IPS-20b (cell line): ENCODE data around the gene RBM7.

Experiments
- H3K27ac ChIP-seq: one replicate; pipeline ENCODE4 v1.5.1; 2013; ENCODE audit warnings: low read length
- H3K27me3 ChIP-seq: 2 replicates; pipeline ENCODE4 v1.6.1; 2013; ENCODE audit warnings: mild to moderate bottlenecking, low read length, inconsistent platforms; ENCODE audit not compliant: insufficient read depth
- H3K36me3 ChIP-seq: 2 replicates; pipeline ENCODE4 v1.6.1; 2013; ENCODE audit warnings: low read depth, mild to moderate bottlenecking, inconsistent platforms, low read length, moderate library complexity; ENCODE audit not compliant: insufficient read depth
- H3K4me1 ChIP-seq: 2 replicates; pipeline ENCODE4 v1.6.1; 2013; ENCODE audit warnings: mild to moderate bottlenecking, control low read depth, inconsistent platforms, low read length, moderate library complexity; ENCODE audit not compliant: insufficient read depth
- H3K4me3 ChIP-seq: 2 replicates; pipeline ENCODE4 v1.5.1; 2013; ENCODE audit warnings: mild to moderate bottlenecking, low read length, inconsistent platforms
- H3K9ac ChIP-seq: 2 replicates; pipeline ENCODE4 v1.6.1; 2013; ENCODE audit warnings: low read depth, mild to moderate bottlenecking, inconsistent platforms, low read length, moderate library complexity
- H3K9me3 ChIP-seq: 2 replicates; pipeline ENCODE4 v1.6.1; 2013; ENCODE audit warnings: mild to moderate bottlenecking, low read depth, low read length, inconsistent platforms; ENCODE audit not compliant: insufficient read depth

The RBM7 gene

DNA sequence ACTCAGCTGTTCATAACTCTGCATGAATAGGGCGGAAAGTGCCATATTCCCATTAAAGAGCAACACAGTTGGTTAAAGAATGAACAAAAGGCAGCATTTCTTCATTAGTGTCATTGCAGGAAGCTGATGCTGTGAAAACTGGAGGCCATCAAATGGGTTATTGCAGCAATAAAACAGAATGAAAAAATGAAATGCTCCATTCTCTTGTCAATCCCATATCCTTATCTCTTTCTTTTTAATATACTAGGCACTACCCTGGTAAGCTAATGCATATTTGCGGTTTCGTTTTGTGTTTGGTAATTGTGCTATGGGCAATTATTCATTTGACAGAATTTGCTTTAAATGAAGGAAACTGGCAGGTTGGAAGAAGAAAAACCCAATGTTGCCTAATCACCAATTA, 25.4 kb upstream of the RBM7 start:
- Histone ChIP-seq H3K9ac (no peak overlapping the region), H3K36me3 (no peaks in the 10 kb centered on the region), H3K9me3 (no peaks in the 10 kb centered on the region), H3K4me1 (peaks cover 4% of the 10 kb centered on the region), H3K27me3 (no peaks in the 10 kb centered on the region), H3K4me3 (no peak overlapping the region), H3K27ac (no peak overlapping the region)

DNA sequence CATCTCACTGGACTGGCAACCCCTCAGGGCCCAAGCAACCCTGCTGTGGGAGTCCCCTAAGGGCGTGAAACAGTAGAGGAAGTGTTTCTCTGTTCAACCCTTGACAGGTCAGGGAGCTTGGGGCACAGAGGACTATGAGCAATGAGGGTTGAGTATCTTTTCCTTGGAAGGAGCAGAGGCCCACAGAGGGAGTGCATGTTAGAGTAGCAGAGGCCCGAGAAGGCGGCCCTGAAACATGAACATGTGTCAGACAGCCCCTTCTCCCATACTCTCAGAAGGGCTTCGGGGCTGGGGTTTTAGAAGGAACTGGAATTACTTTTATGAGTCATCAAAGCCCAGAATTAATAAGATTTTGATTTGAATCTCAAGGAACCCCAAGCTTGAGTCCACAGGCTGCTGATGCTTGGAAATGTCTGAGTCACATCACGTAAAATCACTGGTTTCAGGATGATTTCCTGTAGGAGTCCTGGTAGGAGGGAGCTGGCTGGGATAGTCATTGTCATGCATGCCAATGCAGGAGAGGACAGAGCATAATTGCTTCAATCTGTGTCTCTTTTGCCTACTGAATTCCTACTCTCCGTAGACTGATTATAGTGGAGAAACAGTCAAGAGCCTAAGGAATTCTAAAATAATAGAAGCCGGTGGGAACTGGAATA, 22.7 kb upstream of the RBM7 start:
- H3K27ac ChIP-seq, result no peak overlapping the region
- no peak overlapping the region for H3K4me3 ChIP-seq

DNA sequence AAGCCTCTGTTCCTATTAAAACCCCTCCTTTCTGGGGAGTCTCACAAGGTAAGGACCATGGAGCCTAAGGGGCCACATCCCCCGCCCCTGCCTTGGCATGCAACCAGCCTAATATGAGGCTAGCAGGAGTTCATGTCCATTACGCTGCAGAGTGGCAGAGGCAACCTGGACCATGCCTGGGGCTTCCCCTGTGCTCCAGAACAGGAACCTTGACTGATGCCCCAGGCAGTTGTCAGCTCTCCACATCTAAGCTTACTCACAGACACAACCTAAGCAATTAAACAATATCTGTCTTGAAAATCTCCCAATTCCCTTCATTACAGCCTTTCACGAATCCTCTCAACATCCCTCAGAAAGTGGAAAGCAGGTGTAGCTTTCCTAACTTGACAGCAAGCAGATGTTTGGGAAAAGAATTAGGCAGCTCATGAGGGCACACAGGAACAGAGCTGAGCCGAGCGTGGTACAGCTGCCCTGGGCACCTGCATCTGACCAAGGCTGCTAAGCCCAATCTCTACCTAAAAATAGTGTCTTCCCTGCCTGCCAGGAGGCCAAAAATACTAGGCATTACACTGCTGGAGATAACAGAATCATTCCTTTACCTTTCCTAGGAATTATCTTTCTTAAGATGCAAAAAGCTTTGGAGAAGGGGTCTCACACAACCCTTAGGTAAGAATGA, 20.9 kb upstream of the RBM7 start:
- Histone ChIP-seq H3K27ac (no peak overlapping the region), H3K4me1 (peaks cover 4% of the 10 kb centered on the region), H3K36me3 (no peaks in the 10 kb centered on the region), H3K9me3 (no peaks in the 10 kb centered on the region), H3K9ac (no peak overlapping the region), H3K27me3 (no peaks in the 10 kb centered on the region), H3K4me3 (no peak overlapping the region)

More for the DNA sequence above, 22.7 kb upstream of the RBM7 start:
- Histone ChIP-seq H3K36me3 (no peaks in the 10 kb centered on the region), H3K9ac (no peak overlapping the region), H3K9me3 (no peaks in the 10 kb centered on the region), H3K4me1 (peaks cover 4% of the 10 kb centered on the region), H3K27me3 (no peaks in the 10 kb centered on the region)

DNA sequence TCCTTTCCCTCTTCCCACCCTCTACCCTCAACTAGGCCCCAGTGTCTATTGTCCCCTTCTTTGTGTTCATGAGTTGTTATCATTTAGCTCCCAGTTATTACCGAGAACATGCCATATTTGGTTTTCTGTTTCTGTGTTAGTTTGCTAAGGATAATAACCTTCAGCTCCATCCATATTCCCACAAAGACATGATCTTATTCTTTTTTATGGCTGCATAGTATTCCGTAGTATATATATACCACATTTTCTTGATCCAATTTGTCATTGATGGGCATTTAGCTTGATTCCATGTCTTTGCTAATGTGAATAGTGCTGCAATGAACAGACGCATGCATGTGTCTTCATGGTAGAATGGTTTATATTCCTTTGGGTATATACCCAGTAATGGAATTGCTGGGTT, 18.0 kb upstream of the RBM7 start:
- H3K27me3 ChIP-seq, result no peaks in the 10 kb centered on the region
- H3K27ac ChIP-seq, result no peak overlapping the region
- peaks cover 4% of the 10 kb centered on the region for H3K4me1 ChIP-seq
- no peaks in the 10 kb centered on the region for H3K36me3 ChIP-seq
- H3K9me3 ChIP-seq, result no peaks in the 10 kb centered on the region
- H3K9ac ChIP-seq, result no peak overlapping the region
- no peak overlapping the region for H3K4me3 ChIP-seq

DNA sequence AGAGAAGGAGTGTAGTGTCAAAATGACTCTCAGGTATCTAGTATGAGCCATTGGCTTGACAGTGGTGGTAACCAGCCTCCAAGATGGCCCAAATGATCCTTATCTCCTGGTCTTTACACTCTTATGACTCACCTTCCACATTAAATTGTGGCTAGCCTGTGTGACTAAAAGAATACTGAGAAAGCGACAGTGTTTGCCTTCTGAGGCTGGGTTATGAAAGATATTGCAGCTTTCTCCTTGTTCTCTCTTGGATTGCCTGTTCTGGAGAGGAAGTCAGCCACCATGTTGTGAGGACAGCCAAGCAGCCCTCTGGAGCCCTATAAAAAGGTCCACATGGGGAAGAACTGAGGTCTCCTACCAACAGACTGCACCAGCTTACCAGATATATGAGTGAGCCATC, 16.0 kb upstream of the RBM7 start:
- Histone ChIP-seq H3K27me3 (no peaks in the 10 kb centered on the region), H3K9me3 (no peaks in the 10 kb centered on the region)

DNA sequence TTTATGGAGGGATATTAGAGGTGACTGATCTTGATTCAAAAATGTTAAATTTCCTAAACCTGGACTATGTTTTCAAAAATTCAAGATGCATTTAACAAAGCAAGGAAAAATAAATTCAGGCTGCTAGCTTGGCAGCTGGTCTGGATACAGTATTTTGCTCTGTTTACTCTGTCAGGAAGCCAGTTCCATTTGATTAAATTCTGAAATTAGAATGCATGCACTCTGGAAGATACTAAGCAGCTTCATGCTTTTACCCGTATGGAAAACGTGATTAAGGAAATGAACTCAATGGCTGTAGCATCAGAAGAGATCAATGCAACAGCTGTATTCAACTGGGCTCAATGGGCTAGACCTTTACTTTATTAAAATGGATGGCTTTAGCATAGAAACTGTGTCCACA, 14.3 kb upstream of the RBM7 start:
- no peaks in the 10 kb centered on the region for H3K27me3 ChIP-seq
- H3K27ac ChIP-seq, result no peak overlapping the region
- no peak overlapping the region for H3K9ac ChIP-seq
- no peaks in the 10 kb centered on the region for H3K36me3 ChIP-seq
- no peaks in the 10 kb centered on the region for H3K4me1 ChIP-seq
- no peaks in the 10 kb centered on the region for H3K9me3 ChIP-seq
- H3K4me3 ChIP-seq, result no peak overlapping the region

More for the DNA sequence above, 16.0 kb upstream of the RBM7 start:
- Histone ChIP-seq H3K4me3 (no peak overlapping the region), H3K27ac (no peak overlapping the region), H3K36me3 (no peaks in the 10 kb centered on the region), H3K9ac (no peak overlapping the region), H3K4me1 (no peaks in the 10 kb centered on the region)

DNA sequence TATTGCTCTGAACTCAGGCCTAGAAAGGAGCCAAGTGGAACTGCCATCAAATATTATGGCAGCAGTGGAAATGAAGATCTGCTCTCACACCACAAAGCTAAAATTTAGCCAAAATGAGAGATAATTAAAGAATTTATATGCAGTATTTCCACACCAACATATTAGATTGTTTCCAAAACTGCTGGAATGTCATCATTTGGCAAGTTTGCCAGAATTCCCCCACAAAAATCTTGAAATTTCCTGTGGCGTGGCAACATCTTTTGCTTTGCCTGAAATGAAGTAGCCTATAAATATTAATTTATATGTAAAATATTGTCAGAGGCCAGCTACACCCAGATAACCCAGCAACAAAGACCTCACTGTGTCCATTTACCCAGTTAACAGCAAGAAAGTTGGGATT, 13.9 kb upstream of the RBM7 start:
- Histone ChIP-seq H3K4me1 (no peaks in the 10 kb centered on the region), H3K9me3 (no peaks in the 10 kb centered on the region), H3K27ac (no peak overlapping the region), H3K27me3 (no peaks in the 10 kb centered on the region), H3K9ac (no peak overlapping the region), H3K4me3 (no peak overlapping the region), H3K36me3 (no peaks in the 10 kb centered on the region)

DNA sequence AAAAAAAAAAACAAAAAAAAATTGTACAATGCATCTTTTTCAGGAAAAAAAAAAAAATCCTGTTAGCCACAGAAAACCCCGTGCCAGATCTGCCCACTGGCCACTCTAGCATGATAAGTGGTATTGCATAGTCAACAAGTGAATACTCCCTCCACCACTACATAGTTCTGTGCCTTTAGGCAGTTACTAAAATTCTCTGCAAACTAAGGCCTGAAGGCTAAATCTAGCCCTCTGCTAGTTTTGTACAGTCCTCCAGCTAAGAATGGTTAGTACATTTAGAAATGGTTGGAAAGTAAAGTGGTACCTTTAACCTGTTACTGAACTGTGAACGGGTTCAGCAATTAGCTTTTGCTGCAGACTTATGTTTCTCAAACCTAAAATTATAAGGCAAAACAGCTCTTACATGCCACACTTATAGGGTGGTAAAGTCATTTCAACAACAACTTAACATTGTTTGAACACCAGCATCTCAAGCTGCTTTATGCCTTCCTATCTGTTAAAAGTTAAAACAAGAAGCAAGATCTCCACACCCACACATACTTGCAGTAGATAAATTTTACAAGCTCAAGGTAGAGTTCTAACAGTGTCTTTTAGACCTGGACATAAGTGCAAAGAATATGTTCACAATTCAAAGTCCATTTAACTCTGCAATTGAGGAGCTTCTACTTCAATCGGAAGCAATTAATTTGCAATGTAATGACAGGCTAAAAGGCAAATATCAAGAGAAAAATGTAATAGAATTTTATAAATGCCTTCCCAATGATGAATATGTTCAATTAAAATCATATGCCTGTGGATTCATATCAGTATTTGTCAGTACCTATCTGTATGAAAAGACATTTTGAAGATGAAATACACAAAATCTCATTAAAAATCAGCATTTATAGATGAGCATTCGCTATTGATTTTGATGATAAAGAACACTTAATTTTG, 7.5 kb upstream of the RBM7 start:
- Histone ChIP-seq H3K9me3 (no peaks in the 10 kb centered on the region), H3K27ac (no peak overlapping the region), H3K27me3 (no peaks in the 10 kb centered on the region), H3K4me1 (no peaks in the 10 kb centered on the region; the same call in 1 of the 2 replicates), H3K9ac (no peak overlapping the region), H3K36me3 (no peaks in the 10 kb centered on the region), H3K4me3 (no peak overlapping the region)

DNA sequence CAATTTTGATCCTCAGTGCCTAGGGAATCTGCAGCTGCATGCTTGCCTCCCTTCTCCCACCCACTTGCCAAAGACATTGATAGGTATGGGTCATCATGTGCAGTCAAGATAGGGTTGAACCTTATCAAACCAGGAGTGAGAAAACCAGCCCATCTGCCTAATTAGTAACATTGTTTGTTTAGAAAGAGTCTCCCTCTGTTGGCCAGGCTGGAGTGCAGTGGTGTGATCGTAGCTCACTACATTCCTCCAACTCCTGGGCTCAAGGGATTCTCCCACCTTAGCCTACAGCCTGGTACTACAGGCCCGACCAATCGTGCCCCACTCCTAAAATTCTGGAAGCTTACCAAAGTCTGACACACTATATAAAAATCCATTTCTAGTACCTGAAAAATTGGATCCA, 4.7 kb upstream of the RBM7 start:
- Histone ChIP-seq H3K4me1 (peaks cover 4% of the 10 kb centered on the region; the same call in 1 of the 2 replicates), H3K4me3 (no peak overlapping the region), H3K9ac (no peak overlapping the region), H3K36me3 (no peaks in the 10 kb centered on the region), H3K27ac (no peak overlapping the region), H3K9me3 (no peaks in the 10 kb centered on the region), H3K27me3 (no peaks in the 10 kb centered on the region)

DNA sequence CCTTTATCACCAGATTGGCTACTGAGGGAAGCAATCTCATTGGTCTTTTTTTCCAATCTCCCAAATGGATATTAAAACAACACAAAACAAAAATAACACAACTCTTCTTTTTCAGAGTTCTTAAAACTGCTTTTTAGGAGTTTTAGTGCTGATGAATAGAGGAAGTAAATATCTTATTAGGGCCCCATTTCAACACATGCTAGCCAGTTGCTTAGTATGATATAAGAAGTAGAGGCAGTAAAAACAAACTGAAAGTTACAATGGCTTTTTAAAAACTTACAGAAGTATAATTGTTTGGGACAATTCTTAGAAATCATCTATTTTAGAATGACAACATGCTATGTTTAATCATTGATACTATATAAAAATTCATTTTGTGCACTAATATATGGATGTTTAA, 3.5 kb upstream of the RBM7 start:
- Histone ChIP-seq H3K27ac (no peak overlapping the region), H3K4me1 (peaks cover 4% of the 10 kb centered on the region; the same call in 1 of the 2 replicates), H3K9ac (no peak overlapping the region), H3K9me3 (no peaks in the 10 kb centered on the region), H3K36me3 (no peaks in the 10 kb centered on the region), H3K27me3 (no peaks in the 10 kb centered on the region), H3K4me3 (no peak overlapping the region)

DNA sequence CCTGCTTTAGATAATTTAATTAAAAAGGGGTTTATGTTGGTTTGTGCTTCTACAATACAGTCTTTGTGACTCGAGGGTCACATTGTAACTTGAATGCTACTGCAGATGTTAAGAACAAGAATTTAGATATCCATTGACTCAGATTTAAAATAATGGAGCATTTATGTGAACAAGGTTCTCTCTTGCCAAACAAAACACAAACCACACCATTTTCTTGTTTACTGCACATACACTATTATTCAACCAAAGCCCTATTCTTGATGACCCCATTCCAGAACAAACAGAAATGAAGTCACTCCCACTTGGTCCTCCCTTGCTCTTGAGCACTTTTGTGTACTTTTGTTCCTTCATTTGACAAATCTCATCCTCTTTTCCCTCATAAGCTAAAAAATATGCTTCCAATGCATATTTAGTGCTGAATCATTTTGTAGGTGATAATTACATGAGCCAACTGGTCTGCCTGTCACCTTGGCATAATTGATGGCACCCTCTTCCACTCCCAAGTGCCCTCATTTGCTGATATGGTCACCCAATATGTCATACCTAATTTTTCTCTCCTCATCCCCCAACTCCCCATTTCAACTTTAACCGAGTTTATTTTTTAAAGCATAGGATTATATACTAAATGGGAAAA, 3.0 kb upstream of the RBM7 start:
- Histone ChIP-seq H3K9ac (no peak overlapping the region), H3K9me3 (no peaks in the 10 kb centered on the region), H3K36me3 (peaks cover under 1% of the 10 kb centered on the region; the same call in 1 of the 2 replicates), H3K4me3 (no peak overlapping the region), H3K27me3 (no peaks in the 10 kb centered on the region), H3K4me1 (peaks cover 4% of the 10 kb centered on the region; the same call in 1 of the 2 replicates), H3K27ac (no peak overlapping the region)
